Measurements from ENCODE around the gene CA4.
"Not testable (repeated sequence)": the region's sequence is repeated elsewhere in the genome, so short reads cannot be mapped to it uniquely, and the experiment has no call there.

Gene CA4

GRCh38 chr17:60156746-60157145 lies 7.0 kb downstream of the CA4 start:
- DNase-seq: no peak

DNA sequence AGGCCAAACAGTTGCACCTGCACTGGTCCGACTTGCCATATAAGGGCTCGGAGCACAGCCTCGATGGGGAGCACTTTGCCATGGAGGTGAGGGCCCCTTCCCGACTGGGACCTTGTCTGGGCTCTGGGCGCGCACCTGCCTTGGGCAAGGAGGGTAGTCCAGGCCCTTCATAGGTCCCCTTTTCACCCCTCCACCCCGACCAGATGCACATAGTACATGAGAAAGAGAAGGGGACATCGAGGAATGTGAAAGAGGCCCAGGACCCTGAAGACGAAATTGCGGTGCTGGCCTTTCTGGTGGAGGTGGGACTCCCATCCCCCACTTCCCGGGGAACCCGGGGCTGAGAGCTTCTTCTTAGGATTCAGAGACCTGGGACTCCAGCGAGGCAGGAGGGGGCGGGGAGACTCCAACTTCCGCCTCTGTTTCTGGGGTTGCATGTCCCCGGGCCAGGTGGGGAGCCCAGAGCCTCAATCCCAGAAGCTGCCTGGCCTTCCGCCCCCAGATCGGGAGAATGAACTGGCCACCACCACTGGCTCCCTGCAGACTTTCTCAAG lies 7.8 kb downstream of the CA4 start:
- no peak for DNase-seq

DNA sequence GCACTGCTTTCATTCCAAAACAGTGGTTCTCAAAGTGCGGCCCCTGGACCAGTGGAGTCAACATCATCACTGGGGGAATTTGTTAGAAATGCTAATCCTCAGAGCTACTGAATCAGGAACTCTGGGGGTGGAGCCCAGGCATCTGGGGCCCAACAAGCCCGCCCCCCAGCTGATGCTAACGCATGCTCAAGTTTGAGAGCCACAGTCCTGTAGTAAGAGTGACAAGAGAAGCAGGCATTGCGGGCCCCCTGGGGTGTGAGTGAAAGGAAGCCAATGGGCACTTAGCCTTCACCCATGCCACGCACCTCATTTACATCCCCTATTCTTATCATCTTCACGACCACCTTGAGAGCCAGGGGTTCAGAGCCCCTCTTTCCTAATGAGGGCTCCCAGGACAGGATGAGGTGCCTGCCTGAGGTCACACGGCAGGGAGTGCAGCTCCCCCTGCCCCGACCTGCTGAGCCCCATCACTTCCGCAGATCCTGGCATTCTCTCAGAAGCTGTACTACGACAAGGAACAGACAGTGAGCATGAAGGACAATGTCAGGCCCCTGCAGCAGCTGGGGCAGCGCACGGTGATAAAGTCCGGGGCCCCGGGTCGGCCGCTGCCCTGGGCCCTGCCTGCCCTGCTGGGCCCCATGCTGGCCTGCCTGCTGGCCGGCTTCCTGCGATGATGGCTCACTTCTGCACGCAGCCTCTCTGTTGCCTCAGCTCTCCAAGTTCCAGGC lies 9.1 kb downstream of the CA4 start:
- no peak for DNase-seq

DNA sequence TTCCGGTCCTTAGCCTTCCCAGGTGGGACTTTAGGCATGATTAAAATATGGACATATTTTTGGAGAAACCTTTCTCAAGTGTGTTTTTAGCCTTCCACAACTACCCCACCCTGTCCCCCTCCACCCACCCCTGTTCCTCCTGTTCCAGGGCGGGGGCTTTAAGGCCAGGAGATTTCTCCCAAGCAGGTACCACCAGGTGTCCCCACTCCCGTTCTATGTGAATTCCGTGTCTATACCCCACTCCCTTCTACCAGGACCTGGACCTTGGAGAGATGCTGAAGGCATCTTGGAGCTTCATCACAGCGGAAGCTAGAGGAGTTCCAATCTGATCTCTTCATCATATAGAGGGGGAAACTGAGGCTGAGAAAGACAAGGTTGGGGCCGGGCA lies 9.7 kb downstream of the CA4 start:
- DNase-seq: no peak

- no peak for DNase-seq
These were observed 11.2 kb downstream of the CA4 start for GRCh38 chr17:60160829-60161501.

- DNase-seq: peak; percentile 32 to 49
These were observed 12.0 kb downstream of the CA4 start for GRCh38 chr17:60161598-60162330.

- peak; percentile 28 to 39 for DNase-seq
These were observed 13.5 kb downstream of the CA4 start for GRCh38 chr17:60163108-60163784.

GRCh38 chr17:60164164-60164563 lies 14.4 kb downstream of the CA4 start:
- no peak for DNase-seq

DNA sequence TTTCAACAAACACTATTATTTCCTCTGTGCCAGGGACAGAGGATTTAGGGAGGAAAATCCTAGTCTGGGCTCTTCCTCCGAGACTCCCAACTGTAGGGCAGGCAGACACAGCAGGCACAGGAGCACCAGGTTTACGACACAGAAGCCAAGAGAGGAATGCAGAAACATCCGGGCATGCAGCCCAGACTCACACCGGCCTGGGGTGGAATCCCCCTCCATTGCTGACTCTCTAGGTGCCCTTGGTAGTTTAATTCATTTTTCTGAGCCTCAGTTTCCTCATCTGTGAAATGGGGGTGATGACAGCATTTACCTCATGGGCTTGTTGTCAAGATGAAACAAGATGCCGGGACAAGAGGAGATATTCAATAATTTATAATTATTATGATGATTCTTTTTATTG lies 14.9 kb downstream of the CA4 start:
- no peak for DNase-seq

- DNase-seq: no peak
These were observed 15.4 kb downstream of the CA4 start for GRCh38 chr17:60165223-60165622.

- DNase-seq: peak; percentile 35 to 47
These were observed 16.2 kb downstream of the CA4 start for GRCh38 chr17:60165971-60166370.

DNA sequence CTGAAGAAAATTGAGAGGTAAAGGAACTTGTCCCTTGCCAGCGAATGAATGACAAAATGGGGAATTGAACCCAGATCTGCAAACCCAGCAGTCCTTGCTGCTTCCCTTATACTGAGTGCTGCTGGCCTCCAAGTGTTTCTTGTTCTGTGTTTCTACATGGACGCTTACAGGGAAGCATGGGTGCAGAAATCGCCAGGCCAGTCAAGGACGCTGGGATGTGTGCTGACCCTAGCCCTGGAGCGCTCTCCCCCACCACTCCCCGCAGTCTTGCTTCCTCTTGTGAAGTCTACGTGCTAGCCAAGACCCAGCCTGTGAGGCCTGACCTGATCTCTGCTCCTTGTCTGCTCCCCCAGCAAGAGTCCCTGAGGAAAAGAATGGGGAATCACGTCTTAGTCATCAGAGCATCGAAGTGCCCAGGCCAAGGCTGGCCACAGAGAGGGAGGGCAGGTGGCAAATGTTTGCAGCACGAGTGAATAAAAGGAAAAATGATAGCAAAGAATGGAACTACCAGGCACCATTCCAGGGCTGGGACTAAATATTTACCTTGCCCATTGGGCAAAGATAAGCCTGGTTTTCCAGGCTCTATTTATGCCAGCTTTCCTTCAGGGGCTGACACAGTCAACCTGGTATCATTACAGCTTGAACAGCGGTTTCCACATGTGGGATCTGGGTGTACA lies 17.4 kb downstream of the CA4 start:
- no peak for DNase-seq

DNA sequence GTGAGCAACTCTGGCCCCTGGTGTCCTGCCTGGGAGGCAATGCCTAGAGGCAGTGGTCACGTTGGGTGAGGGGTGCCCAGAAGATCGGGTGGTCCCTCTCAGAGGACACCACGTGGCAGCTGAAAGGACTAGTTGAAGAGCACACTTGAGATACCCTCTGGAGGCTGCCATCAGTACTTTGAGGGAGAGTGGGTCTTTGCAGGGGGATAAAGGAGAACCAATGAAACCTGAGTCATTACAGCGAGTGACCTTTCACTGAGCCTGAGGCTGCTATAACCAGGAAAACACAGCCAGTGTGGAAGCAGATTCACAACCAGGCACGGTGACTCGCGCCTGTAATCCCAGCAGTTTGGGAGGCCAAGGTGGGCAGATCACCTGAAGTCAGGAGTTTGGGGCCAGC lies 18.9 kb downstream of the CA4 start:
- no peak for DNase-seq

GRCh38 chr17:60169921-60170817 lies 20.4 kb downstream of the CA4 start:
- peak; percentile 41 to 42 for DNase-seq

- DNase-seq: no peak
These were observed 21.3 kb downstream of the CA4 start for GRCh38 chr17:60170835-60171752.

DNA sequence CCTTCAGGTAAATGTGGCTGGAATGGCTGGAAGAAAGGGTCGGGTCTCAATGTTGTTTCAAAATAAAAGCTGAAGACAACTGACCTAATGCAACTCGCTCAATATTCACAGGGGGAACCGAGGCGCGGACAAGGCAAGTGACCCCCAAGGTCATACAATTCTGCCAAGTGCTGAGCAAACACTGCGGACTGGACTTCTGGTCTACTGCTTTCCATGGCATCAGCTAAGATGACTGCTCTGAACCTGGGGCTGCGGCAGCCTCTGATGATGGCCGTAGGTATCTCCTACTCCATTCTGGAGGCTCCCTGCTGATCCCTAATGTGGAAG lies 21.9 kb downstream of the CA4 start:
- DNase-seq: no peak

GRCh38 chr17:60173304-60173819 lies 23.6 kb downstream of the CA4 start:
- no peak for DNase-seq

DNA sequence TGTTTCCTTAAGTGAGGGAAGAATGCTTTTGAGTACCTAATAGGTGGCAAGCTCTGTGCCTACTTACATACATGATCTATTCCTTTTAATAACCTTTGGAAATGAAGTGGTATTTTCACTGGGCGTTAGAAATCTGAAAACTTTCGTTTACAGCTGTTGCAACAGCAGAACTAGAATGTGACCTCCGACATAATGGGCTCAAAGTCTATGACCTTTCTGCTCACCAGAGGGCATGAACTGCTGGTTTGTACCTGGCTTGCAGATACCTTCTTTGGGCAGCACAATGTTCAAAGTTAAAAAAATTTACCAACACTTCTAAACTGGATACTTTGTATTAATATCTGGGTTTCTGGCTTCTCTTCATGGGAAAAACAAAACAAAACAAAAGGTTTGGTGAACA lies 24.3 kb downstream of the CA4 start:
- DNase-seq: no peak

- not testable (repeated sequence) for DNase-seq
These were observed 25.0 kb downstream of the CA4 start for GRCh38 chr17:60174767-60175166.

GRCh38 chr17:60176763-60177162 lies 27.0 kb downstream of the CA4 start:
- DNase-seq: not testable (repeated sequence)

Measured in Kasumi-1 (cell line).